Stimulated activated effector memory CD8-positive, alpha-beta T cell treated with anti-CD3 and anti-CD28 coated beads, Interleukin-12 subunit alpha, Interleukin-12 subunit beta, amount 100 ng/mL, for 72 hours (primary cell): ENCODE measurements around the gene CSTB.
A peak's percentile ranks its signal among the peaks of the same experiment; 100 is the strongest.

Source experiments
- ATAC-seq: fragments of 150-1000 bp; cut with Tn5 transposase; 2 replicates; pipeline ENCODE4 v1.10.0; 2021
- DNase-seq, 2 donors: peaks; one replicate each; pipeline ENCODE4 v3.0.0; 2021 to 2022; ENCODE audit warnings: low spot score in 2 of 2
- H3K27ac Mint-ChIP-seq: one replicate; pipeline ENCODE4 v1.8.0; 2022; ENCODE audit warnings: mild to moderate bottlenecking, mixed read lengths
- H3K36me3 Mint-ChIP-seq: one replicate; pipeline ENCODE4 v1.8.0; 2022; ENCODE audit warnings: mild to moderate bottlenecking, mixed read lengths
- H3K4me1 Mint-ChIP-seq: one replicate; pipeline ENCODE4 v1.8.0; 2022; ENCODE audit warnings: mixed read lengths
- H3K4me3 Mint-ChIP-seq: one replicate; pipeline ENCODE4 v1.8.0; 2022; ENCODE audit warnings: mild to moderate bottlenecking, mixed read lengths
- H3K9me3 Mint-ChIP-seq: one replicate; pipeline ENCODE4 v1.8.0; 2022; ENCODE audit warnings: mixed read lengths

Gene CSTB

DNA sequence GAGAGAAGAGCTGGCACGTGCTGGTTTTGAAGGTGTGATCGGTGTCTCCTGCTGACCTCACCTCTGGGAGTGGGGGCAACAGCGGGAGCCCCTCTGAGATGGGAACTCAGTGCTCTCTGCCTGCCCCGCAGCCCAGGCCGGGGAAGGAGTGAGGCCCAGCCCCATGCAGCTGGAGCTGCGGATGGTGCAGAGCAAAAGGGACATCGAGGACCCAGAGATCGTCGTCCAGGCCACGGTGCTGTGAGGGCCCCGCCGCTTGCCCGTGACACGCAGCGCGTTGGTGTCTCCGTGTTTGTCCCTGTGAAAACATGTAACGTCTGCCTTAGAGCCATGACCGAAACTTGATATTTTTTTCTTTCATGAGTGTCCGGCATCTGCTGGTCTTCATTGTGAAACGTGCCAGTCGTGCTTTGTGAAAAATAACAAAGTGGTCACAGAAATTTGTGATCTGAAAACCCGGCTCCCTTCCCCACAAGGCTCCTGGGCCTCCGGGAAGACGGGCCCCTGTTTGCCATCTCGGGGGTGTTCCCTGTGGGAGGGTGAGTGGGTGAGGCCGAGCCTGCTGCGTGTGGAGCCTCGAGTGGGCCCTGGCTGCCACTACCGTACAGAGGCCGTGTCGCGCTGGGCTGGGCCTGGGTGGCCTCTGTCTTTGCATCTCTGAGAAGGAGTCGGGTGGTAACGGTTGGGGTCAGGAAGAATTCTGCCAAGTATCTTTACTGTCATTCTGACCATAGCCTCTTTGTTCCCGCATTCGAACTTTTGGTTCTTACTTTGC, 20.1 kb downstream of the CSTB start:
- Mint-ChIP-seq H3K4me3 (no peak overlapping the region), H3K27ac (no peak overlapping the region), H3K4me1 (no peaks in the 10 kb centered on the region), H3K9me3 (no peaks in the 10 kb centered on the region), H3K36me3 (peaks cover 51% of the 10 kb centered on the region)
- DNase-seq (no peak), ATAC-seq (no peak)

- DNase-seq (no peak), ATAC-seq (no peak)
- H3K36me3 Mint-ChIP-seq = peaks cover 56% of the 10 kb centered on the region
- no peaks in the 10 kb centered on the region for H3K4me1 Mint-ChIP-seq
- H3K9me3 Mint-ChIP-seq = no peaks in the 10 kb centered on the region
- H3K4me3 Mint-ChIP-seq = no peak overlapping the region
- no peak overlapping the region for H3K27ac Mint-ChIP-seq
Observed at GRCh38 chr21:43754948-43755781, 20.9 kb downstream of the CSTB start.

DNA sequence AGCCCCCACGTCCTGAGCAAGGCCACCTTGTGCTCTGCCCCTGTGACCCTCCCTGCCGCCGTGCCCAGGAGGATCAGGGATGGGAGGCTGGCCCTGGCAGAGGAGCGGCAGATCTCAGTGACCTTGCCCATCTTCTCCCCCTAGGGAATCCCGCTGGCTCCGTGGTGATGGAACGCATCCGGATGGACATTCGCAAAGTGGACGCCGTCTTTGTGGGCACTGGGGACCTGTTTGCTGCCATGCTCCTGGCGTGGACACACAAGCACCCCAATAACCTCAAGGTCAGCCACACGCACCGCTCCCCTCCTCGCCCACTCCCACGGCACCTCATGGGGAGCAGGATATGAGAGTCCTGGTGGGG, 22.7 kb downstream of the CSTB start:
- Mint-ChIP-seq H3K4me3 (no peak overlapping the region), H3K9me3 (no peaks in the 10 kb centered on the region), H3K36me3 (peaks cover 61% of the 10 kb centered on the region), H3K4me1 (no peaks in the 10 kb centered on the region), H3K27ac (no peak overlapping the region)
- no peak for DNase-seq
- ATAC-seq = no peak

DNA sequence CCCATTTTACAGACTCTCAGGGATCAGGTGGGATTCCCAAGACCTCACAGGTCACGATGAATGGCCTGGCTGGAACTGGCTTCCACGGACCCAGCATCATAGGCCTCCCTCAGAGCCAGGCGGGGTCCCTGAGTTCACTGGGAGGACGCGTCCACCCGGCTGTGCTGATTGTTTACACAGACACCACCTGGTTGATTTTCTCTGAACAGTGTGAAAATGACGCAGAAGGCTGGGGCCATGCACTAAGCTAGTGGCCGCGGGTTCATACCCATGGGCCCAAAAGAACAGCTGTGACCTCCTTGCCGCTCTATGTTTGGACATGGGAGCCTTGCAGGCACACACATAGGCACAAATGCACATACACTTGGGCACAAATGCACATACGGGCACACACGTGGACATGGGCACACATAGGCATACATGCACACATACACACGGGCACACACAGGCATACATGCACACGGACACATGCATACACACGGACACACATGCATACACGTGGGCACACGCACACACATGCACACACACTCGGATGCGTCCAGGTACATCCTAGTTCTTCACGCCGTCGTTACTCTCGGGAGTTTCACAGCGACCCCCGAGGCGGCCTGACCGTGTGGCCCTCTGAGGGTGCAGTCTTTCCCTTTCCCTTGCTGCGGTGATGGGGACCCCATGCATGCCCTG, 23.2 kb downstream of the CSTB start:
- H3K4me1 Mint-ChIP-seq = no peaks in the 10 kb centered on the region
- H3K36me3 Mint-ChIP-seq = peaks cover 58% of the 10 kb centered on the region
- H3K27ac Mint-ChIP-seq = no peak overlapping the region
- H3K4me3 Mint-ChIP-seq = no peak overlapping the region
- ATAC-seq (no peak), DNase-seq (no peak)
- no peaks in the 10 kb centered on the region for H3K9me3 Mint-ChIP-seq

DNA sequence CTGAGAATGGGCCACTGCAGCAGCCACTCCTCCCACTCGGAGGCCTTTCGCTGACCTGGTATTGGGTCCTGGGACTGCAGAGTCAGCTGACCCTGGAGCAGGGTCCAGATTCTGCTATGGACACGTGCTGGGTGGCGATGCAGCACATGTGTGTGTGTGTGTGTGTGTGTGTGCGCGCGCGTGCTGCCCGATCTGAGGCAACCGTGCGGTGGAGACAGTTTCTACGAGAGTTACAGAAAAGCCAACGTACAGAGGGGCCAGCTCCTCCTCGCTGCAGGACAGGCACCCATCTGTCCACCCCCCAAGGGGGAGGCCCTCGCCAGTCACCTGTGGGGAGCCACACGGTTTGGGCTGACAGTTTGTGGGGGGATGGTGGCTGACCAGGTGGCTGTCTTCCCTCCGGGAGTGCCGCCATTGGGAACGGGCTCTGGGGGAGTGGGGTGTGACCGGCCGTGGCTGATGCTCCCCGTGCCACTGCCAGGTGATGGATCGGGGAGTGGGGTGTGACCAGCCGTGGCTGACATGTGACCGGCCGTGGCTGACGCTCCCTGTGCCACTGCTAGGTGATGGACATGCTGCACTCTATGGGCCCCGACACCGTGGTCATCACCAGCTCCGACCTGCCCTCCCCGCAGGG, 24.0 kb downstream of the CSTB start:
- H3K4me3 Mint-ChIP-seq = no peak overlapping the region
- no peak overlapping the region for H3K27ac Mint-ChIP-seq
- DNase-seq = no peak
- ATAC-seq = no peak
- peaks cover 64% of the 10 kb centered on the region for H3K36me3 Mint-ChIP-seq
- no peaks in the 10 kb centered on the region for H3K4me1 Mint-ChIP-seq
- H3K9me3 Mint-ChIP-seq = no peaks in the 10 kb centered on the region

DNA sequence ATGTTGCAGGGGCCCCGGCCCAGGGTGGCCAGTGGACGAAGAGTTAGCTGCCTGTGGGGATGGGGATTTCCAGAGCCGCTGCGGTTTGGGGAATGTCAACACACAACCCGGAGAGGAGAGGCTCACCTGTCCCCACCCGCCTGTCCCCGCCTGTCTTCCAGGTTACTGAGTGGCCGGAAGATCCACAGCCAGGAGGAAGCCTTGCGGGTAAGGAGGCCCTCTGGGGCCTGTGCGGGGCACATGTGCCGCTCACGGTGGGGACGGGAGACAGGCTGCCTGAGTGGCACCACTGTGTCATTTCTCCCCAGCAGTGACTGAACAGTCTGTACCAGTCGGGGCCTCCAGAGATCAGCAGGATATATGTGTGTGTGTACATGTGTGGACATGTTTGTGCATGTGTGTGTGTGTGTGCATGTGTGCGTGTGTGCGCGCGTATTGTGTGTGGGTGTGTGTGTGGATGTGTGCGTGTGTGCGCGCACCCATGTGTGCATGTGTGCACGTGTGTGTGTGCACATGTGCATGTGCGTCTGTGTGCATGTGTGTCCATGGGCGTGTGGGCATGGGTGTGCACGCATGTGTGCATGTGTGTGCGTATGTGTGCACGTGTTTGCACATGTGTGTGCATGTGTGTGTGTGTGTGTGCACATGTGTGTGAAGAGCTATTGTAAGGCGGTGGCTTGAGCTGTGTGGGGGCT, 25.6 kb downstream of the CSTB start:
- DNase-seq (no peak), ATAC-seq (no peak)
- Mint-ChIP-seq H3K4me3 (no peak overlapping the region), H3K9me3 (no peaks in the 10 kb centered on the region), H3K4me1 (no peaks in the 10 kb centered on the region), H3K36me3 (peaks cover 61% of the 10 kb centered on the region), H3K27ac (no peak overlapping the region)

GRCh38 chr21:43749651-43750262, 26.4 kb downstream of the CSTB start:
- Mint-ChIP-seq H3K9me3 (no peaks in the 10 kb centered on the region), H3K4me3 (no peak overlapping the region), H3K36me3 (peaks cover 65% of the 10 kb centered on the region), H3K27ac (peak overlapping the region; percentile 43), H3K4me1 (no peaks in the 10 kb centered on the region)
- ATAC-seq = no peak
- DNase-seq = no peak

- Mint-ChIP-seq H3K9me3 (no peaks in the 10 kb centered on the region), H3K36me3 (peaks cover 65% of the 10 kb centered on the region), H3K4me3 (no peak overlapping the region), H3K27ac (no peak overlapping the region), H3K4me1 (no peaks in the 10 kb centered on the region)
- no peak for ATAC-seq
- DNase-seq = no peak
Observed at GRCh38 chr21:43748622-43749021, 27.5 kb downstream of the CSTB start.

DNA sequence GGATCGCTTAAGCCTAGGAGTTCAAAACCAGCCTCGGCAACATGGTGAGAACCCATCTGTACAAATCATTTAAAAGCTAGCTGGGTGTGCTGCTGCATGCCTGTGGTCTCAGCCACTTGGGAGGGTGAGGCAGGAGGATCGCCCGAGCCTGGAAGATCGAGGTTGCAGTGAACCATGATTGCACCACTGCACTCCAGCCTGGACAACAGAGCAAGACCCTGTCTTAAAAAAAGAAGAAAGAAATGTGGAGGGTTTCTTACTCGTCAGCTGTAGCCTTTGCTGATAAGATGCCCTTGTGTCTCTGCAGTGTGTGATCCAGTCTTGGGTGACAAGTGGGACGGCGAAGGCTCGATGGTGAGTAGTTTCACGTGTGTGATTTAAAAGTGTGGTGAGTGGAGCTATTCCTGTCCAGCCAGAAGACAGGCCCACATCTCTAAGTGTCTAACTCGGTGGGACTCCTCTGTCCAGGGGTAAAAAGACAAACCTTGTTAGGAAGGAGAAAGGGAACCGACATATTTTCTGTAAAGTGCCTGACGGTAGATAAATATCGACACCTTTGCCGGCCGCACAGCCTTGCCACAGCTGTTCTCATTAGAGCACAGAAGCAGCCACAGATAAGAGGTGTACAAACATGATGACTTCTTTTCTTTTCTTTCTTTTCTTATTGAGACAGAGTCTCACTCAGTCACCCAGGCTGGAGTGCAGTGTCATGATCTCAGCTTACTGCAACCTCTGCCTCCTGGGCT, 30.2 kb downstream of the CSTB start:
- ATAC-seq (no peak), DNase-seq (no peak)
- Mint-ChIP-seq H3K36me3 (peaks cover 58% of the 10 kb centered on the region), H3K9me3 (no peaks in the 10 kb centered on the region), H3K4me3 (no peak overlapping the region), H3K4me1 (peaks cover under 1% of the 10 kb centered on the region), H3K27ac (no peak overlapping the region)

DNA sequence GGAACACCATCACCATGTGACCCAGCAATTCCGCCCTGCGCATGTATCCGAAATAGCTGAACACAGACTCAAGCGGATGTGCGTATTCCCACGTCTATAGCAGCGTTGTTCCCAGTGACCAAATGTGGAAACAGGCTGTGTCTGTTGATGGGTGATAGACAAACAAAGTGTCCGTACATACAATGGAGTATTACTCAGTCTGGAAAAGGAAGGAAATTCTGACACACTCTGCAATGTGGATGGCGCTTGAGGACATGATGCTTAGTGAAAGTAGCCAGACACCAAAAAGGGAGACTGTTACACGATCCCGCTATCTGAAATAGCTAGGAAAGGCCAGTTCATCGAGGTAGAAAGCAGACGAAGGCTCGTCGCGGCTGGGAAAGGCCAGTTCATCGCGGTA, 31.4 kb downstream of the CSTB start:
- H3K27ac Mint-ChIP-seq = peak overlapping the region; percentile 77
- DNase-seq = no peak
- ATAC-seq = no peak
- H3K36me3 Mint-ChIP-seq = peaks cover 57% of the 10 kb centered on the region
- no peak overlapping the region for H3K4me3 Mint-ChIP-seq
- no peaks in the 10 kb centered on the region for H3K9me3 Mint-ChIP-seq
- peaks cover 10% of the 10 kb centered on the region for H3K4me1 Mint-ChIP-seq

- peak overlapping the region; percentile 77 for H3K27ac Mint-ChIP-seq
- H3K4me3 Mint-ChIP-seq = no peak overlapping the region
- DNase-seq (no peak), ATAC-seq (no peak)
- H3K4me1 Mint-ChIP-seq = peaks cover 10% of the 10 kb centered on the region
- no peaks in the 10 kb centered on the region for H3K9me3 Mint-ChIP-seq
- H3K36me3 Mint-ChIP-seq = peaks cover 49% of the 10 kb centered on the region
Observed at GRCh38 chr21:43743947-43744346, 32.2 kb downstream of the CSTB start.

- Mint-ChIP-seq H3K4me1 (peaks cover 11% of the 10 kb centered on the region), H3K36me3 (peaks cover 37% of the 10 kb centered on the region), H3K9me3 (no peaks in the 10 kb centered on the region), H3K27ac (no peak overlapping the region), H3K4me3 (no peak overlapping the region)
- ATAC-seq (no peak), DNase-seq (no peak)
Observed at GRCh38 chr21:43741423-43742096, 34.5 kb downstream of the CSTB start.

DNA sequence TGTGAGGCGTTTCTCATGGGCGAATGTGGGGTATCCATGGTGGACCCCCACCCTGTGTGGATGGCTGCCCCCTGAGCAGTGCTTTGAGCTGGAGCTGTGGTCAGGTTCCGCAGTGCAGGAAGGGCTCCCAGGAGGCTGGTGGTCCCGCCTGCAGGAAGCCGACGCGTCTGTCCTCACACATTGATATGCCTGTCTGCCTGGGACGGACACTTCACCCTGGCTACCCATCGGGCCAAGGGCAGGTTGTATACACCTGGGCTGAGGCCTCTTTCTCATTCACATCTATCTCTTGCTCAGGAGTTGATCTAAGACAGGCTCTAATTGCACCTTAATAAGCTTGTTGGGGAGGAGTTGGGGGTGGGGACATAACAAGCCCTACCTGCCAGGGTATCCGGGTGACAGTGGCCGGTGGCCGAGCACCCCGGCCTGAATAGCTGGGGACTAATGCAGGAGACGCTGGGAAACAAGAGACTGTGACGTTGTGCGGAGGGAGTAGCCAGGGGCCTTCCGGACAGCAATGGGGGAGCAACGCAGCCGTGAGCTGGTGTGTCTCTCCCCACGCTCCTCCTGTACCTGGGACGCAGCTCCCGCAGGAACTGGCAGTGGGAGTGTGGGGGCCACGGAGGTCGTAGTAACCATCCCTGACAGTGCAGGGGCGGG, 35.5 kb downstream of the CSTB start:
- ATAC-seq = peak; percentile 74
- peak overlapping the region; percentile 31 for H3K4me3 Mint-ChIP-seq
- H3K9me3 Mint-ChIP-seq = no peaks in the 10 kb centered on the region
- no peak for DNase-seq
- H3K4me1 Mint-ChIP-seq = peaks cover 20% of the 10 kb centered on the region
- H3K36me3 Mint-ChIP-seq = peaks cover 32% of the 10 kb centered on the region
- H3K27ac Mint-ChIP-seq = peak overlapping the region; percentile 76
